HL-60 (cell line): ENCODE data around the gene ENOX1.

Experiments
- CTCF ChIP-seq: IDR thresholded peaks from one replicate; pipeline ENCODE4 v1.5.1; 2011; ENCODE audit warnings: low read length, control low read depth, inconsistent platforms; ENCODE audit not compliant: insufficient read depth
- POLR2AphosphoS5 ChIP-seq: IDR thresholded peaks from 2 replicates; pipeline ENCODE4 v1.6.1; 2012; ENCODE audit warnings: low read depth

GRCh38 chr13:43760257-43760656 is 26.5 kb downstream of the ENOX1 start:
- TF ChIP-seq CTCF (no peak), POLR2AphosphoS5 (no peak)
